GM12878 (cell line): Measurements from ENCODE around the gene OTOP3. TPM values are rescaled to one million over a fixed set of nuclear protein-coding genes. Genes with fewer than 3 reads are reported as not detected.

Experiments used
- BCL11A ChIP-seq: IDR thresholded peaks from 2 replicates; pipeline ENCODE4 v1.6.1; 2011; ENCODE audit warnings: low read depth, low read length
- BHLHE40 ChIP-seq, 2 experiments: fragments of 450-650 bp in 1 of 2; IDR thresholded peaks; 2 replicates each; pipeline ENCODE4 v1.6.1; 2011 to 2017; ENCODE audit warnings: low read depth in 2 of 2, borderline replicate concordance in 1 of 2, improper control_type of control experiment in 1 of 2, low read length in 1 of 2, mild to moderate bottlenecking in 1 of 2
- CBFB ChIP-seq: IDR thresholded peaks from 2 replicates; pipeline ENCODE4 v1.6.1; 2016; ENCODE audit warnings: antibody characterized with exemption, low read depth
- GATAD2B ChIP-seq: fragments of 450-650 bp; conservative IDR thresholded peaks from 2 replicates; pipeline ENCODE4 v1.6.1; 2017; ENCODE audit warnings: low read depth, mild to moderate bottlenecking, moderate library complexity
- SREBF2 ChIP-seq: IDR thresholded peaks from 2 replicates; pipeline ENCODE4 v1.6.1; 2012; ENCODE audit warnings: mild to moderate bottlenecking, low read length
- YY1 ChIP-seq: IDR thresholded peaks from 2 replicates; pipeline ENCODE4 v1.6.1; 2011; ENCODE audit warnings: low read depth, mild to moderate bottlenecking, low read length
- ZNF24 ChIP-seq: fragments of 450-650 bp; IDR thresholded peaks from 2 replicates; pipeline ENCODE4 v1.6.1; 2017; ENCODE audit warnings: antibody characterized with exemption, mild to moderate bottlenecking
- ZNF687 ChIP-seq: fragments of 450-650 bp; IDR thresholded peaks from 2 replicates; pipeline ENCODE4 v1.6.1; 2017; ENCODE audit warnings: mild to moderate bottlenecking, moderate library complexity
- polyA plus RNA-seq, 11 experiments: library from polyadenylated mRNA; depleted of rRNA in 4 of 11; unstranded in 6 of 11; stranded (reverse) in 5 of 11; fragments of >200 nt; fragmentation: Nextera tagmentation in 4 of 11; fragmentation: Illumina TruSeq in 1 of 11; extraction: Ambion mirVana in 4 of 11; extraction: Trizol in 1 of 11; gene quantifications; 1 replicate in 1 of 11; 2 replicates in 10 of 11; pipeline versions ENCODE4 v1.2.1 to v1.2.3, GENCODE V29; 2011 to 2016; ENCODE audit warnings: inconsistent platforms in 2 of 11, missing spikeins in 2 of 11, low read depth in 1 of 11
- total RNA-seq, 4 experiments: library from RNA; depleted of rRNA in 3 of 4; stranded (reverse); fragments of >200 nt in 3 of 4; fragmentation: Illumina TruSeq in 1 of 4; extraction: Trizol in 1 of 4; gene quantifications; 2 replicates each; pipeline versions ENCODE4 v1.2.1 to v1.2.3, GENCODE V29; 2013 to 2021
- TF ChIP-seq, protein P1 (sequence below): fragments of 450-650 bp; conservative IDR thresholded peaks from 2 replicates; pipeline ENCODE4 v1.6.1; 2017; ENCODE audit warnings: mild to moderate bottlenecking, moderate library complexity
- TF ChIP-seq, protein P2 (sequence below): IDR thresholded peaks from 2 replicates; pipeline ENCODE4 v1.6.1; 2012; ENCODE audit warnings: low read depth, low read length, improper control_type of control experiment

OTOP3 gene
- total and polyA plus RNA-seq, 10 of the 15 experiments (the other 5 are each of a cell fraction or from before 2014, with no cell fraction given) = 0.03 to 0.06 TPM; not detected in 8

- 0 out of 2 replicates have a peak, but pooled peaks have one; percentile 56 for TF ChIP-seq YY1
- TF ChIP-seq ZNF24 = no peak
- TF ChIP-seq, protein P1, sequence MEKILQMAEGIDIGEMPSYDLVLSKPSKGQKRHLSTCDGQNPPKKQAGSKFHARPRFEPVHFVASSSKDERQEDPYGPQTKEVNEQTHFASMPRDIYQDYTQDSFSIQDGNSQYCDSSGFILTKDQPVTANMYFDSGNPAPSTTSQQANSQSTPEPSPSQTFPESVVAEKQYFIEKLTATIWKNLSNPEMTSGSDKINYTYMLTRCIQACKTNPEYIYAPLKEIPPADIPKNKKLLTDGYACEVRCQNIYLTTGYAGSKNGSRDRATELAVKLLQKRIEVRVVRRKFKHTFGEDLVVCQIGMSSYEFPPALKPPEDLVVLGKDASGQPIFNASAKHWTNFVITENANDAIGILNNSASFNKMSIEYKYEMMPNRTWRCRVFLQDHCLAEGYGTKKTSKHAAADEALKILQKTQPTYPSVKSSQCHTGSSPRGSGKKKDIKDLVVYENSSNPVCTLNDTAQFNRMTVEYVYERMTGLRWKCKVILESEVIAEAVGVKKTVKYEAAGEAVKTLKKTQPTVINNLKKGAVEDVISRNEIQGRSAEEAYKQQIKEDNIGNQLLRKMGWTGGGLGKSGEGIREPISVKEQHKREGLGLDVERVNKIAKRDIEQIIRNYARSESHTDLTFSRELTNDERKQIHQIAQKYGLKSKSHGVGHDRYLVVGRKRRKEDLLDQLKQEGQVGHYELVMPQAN = no peak
- TF ChIP-seq BCL11A = no peak
- no peak for TF ChIP-seq SREBF2
- no peak for TF ChIP-seq ZNF687
- TF ChIP-seq, protein P2, sequence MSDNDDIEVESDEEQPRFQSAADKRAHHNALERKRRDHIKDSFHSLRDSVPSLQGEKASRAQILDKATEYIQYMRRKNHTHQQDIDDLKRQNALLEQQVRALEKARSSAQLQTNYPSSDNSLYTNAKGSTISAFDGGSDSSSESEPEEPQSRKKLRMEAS = peak; percentile 89
- TF ChIP-seq GATAD2B = no peak
- peak in 1 of 2 experiments; percentile 59; a peak in 2 of 4 replicates for TF ChIP-seq BHLHE40 (IDR thresholded peaks at IDR 0.05; ENCODE audit: borderline replicate concordance in 1 of 2, low read depth in 2 of 2, low read length in 1 of 2)
- TF ChIP-seq CBFB = 0 out of 2 replicates have a peak, but pooled peaks have one; percentile 27
Observed at GRCh38 chr17:74923538-74924249, 12.0 kb upstream of the OTOP3 start (continued).
